Globus pallidus (tissue), 1 donor: ENCODE results near the gene SEPTIN6.
"Not testable (repeated sequence)": the region's sequence is repeated elsewhere in the genome, so short reads cannot be mapped to it uniquely, and the experiment has no call there.

Source experiments
- DNase-seq: peaks from one replicate; pipeline ENCODE4 v3.0.0-alpha.2; 2015; ENCODE audit warnings: low spot score

The SEPTIN6 gene

GRCh38 chrX:119690921-119691716, 1.8 kb downstream of the SEPTIN6 start:
- DNase-seq, result no peak

DNA sequence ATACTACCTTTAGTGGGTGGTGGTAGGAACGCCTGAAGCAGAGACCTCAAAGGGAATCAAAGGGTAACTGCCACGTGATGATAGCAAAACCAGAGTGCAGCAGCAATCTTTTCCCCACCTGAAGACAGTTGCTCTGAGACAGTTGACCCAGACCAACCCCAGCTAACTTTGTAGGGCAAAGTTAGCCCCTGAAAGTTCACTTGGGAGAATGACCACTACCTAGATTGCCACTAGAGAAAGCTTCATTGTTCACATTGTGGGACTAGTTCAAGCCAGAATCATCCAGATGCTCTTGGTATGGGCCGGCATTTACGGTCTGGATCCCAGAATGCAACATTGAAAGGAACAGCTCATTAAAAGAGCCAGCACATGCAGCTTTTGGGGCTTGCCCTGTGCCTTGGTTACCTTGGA, 4.1 kb downstream of the SEPTIN6 start:
- DNase-seq, result no peak

DNA sequence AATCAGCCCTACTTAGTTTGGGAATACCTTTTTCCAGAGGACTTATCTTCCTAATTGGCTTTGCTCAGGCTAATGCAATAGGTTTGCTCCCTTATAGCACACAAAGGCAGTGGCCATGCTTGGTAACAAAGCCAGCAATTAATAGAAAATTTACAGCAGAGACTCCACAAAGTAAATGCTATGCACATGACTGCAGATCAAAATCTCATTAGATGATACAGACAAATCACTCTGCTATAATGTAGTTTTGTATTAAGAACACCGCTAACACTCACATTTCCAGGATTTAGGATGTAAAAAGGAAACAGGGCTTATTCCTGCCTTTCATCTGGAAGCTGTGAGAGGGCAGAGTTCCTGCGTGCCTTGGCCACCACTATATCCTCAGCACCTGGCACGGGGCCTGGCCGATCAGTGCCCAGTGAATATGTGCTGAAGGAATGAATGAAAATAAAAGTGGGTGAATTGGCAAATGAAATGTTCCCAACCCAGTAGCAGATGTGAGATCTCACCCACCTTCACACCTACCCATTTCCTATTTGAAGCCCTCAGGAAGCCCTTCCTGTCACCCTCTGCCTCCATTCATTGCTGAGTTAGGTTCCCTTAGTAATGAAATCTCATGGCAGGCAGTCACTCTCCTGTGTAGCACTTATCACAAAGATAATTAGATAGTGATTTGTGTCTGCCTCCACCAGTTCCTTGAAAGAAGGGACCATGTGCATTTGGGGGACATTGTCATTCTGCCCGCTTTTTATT, 5.1 kb downstream of the SEPTIN6 start:
- no peak for DNase-seq

DNA sequence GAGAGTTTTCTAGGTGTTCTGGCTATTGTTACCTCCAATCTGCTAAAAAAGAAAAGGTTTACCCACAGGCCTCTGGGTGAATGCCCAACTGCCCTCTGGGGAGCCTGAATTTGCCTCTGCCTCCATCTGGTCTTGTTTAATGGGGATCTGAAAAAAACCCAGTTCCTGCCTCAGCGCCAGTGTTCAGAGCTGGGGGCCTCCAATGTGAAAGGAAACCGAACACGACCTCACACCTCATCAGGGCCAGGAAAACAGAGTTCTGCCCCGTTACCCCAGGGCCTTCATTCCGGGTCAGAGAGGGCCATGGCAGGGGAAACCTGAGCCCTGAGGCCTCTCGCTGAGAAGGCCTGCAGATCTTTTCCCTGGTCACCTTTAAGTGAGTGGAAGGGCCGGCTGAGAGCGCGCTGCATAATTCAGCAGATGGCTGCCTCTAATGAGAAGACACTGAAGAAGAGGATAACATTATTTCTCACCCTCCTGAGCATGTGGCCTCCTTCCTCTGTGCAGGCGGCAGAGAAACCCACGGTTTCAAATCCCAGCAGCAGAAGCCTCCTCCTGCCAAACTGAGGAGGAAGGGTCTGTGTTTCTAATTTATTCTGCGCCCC, 6.8 kb downstream of the SEPTIN6 start:
- DNase-seq, result no peak

DNA sequence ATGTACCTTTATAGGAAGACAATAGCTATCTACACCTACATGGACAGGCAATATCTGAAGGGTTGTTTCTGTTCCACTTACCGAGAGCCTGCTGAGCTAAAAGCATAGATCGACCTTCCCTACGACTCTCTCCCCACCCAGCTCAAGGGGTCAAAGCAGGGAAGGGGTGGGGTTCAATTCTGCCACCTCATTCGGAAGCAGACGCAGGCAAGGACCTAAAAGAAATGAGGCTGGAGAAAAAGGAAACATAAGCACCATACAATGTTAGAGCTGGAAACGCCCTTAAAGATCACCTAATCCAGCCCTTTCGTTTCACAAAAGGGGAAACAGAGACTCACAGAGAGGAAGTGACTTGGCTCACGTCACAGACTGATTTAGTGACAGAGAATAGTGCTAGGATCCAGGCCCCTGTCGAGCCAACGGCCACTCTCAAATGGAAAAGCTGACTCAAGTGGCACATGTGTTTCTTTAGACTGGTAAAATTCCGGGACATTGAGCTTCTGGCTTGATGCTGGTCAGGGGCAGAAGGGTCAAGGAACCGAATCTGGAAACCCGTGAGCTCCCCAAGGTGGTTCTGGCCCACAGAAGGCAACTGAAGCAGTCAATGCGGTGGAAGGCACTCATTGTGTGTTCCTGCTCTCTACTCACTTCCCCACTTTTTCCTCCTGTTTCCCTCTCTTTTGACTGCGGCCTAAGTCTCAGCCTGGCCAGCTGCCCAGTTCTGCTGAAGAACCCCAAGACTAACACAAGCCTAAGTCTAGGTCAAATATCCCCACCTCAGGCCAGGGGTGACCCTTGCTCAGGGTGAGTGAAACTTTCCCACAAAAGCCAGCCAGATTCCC, 7.5 kb downstream of the SEPTIN6 start:
- peak; percentile 31 for DNase-seq

- no peak for DNase-seq
Observed at GRCh38 chrX:119684916-119685224, 8.1 kb downstream of the SEPTIN6 start.

DNA sequence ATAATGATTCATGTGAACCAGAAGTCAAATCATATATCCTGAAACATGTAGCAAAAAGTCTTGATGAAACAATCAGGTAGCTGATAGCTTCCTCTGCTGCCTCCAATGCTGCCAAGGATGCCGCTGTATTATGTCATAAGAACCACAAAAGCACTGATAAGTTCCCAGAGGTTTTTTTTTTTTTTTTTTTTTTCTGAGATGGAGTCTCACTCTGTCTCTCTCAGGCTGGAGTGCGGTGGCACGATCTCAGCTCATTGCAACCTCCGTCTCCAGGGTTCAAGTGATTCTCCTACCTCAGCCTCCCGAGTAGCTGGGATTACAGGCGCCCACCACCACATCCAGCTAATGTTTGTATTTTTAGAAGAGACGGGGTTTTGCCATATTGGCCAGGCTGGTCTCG, 8.7 kb downstream of the SEPTIN6 start:
- not testable (repeated sequence) for DNase-seq

DNA sequence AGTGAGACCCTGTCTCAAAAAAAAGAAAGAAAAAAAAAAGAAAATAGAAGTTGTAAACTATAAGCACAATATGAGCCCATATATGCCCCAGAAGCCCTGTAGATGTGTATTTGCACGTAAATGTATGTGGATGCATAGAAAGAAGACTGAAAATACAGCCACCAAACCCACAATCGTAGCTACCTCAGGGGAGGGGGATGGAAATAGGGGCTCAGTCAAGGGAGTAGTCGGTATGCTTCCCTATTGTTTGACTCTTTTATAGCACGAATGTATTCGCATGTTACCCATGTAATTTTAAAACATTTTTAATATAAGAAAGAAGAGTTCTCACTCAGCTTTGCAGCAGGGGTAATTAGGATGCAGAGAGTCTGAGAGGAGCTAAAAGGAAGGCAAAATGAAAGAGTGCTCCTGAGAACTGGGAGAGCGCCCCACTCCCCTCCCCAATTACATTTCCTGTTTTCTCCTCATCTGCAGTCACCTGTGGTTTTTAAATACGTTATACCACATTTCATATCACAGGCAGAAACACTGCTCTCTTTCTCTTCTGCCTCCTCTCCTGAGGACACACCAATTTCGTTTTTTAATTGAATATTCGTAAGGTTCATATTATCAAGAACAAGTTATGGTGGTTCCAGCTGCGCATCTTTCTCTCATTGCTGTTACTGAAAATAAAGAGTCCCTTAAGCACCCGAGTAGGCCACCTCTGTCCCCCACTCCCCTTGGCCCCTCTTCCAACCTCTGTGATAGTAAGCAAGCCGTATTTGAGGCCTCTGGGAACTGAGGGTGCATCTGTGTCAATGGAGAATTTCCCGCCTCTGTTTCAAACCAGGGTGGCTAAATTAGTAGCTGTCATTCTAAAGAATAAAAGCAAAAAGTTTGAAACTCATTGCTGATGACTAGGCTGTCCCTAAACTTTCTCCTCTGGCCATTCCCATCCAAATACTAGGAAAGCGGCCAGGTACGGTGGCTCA, 10.7 kb downstream of the SEPTIN6 start:
- no peak for DNase-seq

DNA sequence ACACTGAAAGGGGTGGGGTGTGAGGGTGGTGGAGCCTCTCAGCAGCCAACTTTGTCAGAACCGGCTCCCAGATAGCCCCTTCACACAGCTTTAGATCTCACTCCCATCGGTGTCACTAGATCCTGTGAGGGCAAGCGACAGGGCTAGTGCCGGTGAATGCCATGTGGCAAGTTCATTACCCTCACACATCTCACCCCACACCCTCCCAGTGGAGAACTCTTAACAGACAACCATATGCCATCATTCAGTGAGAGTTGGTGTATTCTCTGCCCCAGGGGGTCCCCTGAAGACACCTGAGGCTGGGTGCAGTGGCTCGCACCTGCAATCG, 15.3 kb downstream of the SEPTIN6 start:
- DNase-seq, result no peak

GRCh38 chrX:119676949-119677653, 15.9 kb downstream of the SEPTIN6 start:
- no peak for DNase-seq

DNA sequence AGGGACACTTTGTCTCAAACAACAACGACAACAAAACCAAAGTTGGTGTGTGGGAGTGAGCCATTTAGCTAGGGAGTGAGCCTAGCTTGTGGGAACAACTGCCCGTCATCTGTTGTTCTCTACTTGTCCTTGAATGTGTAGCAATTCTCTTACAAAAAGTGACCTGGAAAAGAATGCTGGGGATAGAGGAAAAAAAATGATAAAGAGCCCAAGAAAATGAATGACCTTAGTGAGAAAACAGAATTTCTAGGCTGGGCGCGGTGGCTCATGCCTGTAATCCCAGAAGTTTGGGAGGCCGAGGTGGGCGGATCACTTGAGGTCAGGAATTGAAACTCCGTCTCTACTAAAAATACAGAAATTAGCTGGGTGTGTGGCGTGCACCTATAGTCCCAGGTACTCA, 19.6 kb downstream of the SEPTIN6 start:
- no peak for DNase-seq

DNA sequence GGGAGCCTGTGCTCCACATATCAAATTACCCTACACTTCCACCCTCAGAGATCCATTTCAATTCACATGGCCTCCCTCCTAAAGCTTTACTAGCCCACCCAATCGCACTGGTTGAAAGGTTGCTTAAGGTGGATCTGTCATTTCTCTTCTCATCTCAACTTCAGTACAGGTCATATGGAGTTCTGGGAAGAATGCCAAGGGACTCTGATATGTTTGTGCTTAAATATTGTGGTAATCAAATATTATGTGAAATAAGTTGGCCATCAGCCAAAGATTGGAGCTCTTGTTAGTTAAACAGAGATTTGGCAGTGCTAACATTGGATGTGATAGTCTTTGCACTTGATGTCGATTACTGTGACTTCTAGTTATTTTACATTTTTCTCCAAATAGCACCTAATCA, 20.5 kb downstream of the SEPTIN6 start:
- DNase-seq, result no peak

GRCh38 chrX:119669424-119670037, 23.4 kb downstream of the SEPTIN6 start:
- DNase-seq, result no peak

GRCh38 chrX:119667111-119667878, 25.7 kb downstream of the SEPTIN6 start:
- no peak for DNase-seq

DNA sequence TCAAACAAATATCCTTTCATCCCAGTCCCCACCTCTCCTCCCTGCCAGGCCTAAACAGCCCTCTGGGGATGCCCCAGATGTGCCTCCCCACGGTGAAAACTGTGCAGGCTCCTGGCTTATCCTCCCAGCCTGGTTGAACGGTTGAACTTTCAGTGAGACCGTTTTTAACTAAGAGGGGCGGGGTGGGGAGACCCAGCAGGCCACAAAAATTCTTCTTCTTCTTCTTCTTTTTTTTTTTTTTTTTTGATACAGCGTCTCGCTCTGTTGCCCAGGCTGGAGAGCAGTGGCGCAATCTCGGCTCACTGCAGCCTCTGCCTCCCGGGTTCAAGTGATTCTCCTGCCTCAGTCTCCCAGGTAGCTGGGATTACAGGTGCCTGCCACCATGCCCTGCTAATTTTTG, 28.1 kb downstream of the SEPTIN6 start:
- DNase-seq, result not testable (repeated sequence)

DNA sequence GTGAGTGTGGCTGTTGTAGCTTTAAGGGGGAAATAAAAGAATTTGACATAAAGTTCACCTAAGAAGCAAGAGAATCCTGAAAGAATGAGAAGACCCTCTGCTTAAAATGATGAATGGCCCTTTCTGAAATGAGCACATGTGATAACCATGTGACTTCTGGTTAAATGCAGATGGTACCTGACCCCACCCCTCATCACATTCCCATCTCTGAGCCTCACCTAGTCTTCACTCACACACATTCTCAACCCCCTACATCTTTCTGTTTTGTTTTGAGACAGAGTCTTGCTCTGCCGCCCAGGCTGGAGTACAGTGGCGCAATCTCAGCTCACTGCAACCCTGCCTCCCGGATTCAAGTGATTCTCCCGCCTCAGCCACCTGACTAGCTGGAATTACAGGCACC, 31.5 kb downstream of the SEPTIN6 start:
- DNase-seq, result no peak

DNA sequence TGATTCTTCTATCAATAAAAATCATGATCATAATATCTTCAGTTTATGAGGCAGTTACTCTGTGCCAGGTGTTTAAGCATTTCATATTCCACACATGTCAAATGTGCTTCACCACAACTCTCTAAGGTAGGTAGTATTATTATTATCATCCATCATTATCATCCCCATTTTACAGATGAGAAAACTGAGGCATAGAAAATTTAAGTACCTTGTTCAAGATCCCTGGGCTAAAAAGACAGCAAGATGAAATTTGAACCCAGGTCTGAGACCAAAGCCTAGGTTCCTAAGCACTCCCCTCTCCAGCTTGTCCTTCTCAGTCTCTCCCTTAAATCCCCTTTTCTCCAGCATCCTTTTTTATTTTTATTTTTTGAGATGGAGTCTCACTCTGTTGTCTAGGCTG, 33.4 kb downstream of the SEPTIN6 start:
- no peak for DNase-seq

DNA sequence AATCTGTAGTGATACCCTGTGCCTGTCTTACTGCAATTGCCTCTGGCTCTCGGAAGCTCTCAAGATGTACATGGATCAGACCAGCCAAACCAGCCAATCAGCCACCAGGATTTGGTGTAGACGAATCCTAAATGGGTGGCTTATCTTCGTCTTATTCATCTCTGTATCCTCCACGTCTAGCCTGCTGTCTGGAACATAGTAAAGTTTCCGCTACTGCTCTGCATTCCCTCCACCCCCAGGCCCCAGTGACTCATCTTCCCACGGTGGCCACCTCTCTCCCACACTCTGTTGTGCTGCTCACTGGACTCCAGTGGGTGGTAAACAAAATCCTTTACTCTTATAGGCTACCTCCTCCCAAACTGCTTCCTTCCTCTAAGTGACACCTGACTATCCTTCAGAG, 37.8 kb downstream of the SEPTIN6 start:
- no peak for DNase-seq

- peak; percentile 11 for DNase-seq
Observed at GRCh38 chrX:119654112-119654531, 38.8 kb downstream of the SEPTIN6 start.
